ENCODE measurements around the gene UBE3B.

Gene UBE3B

DNA sequence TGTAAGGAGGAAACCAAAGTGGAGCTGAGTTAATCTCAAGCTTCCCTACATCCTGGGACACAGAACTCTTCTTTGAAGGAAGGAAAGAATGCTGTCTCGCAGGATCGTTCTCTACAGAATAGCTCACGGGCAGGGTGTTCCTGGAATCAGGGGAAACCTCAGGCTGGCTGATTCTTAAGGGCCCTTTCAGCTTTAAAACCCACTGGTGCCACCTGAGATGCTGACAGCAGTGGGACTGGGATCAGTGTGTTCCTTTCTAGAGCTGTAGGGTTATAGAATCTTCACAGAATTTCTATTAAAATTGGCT is 47.8 kb downstream of the UBE3B start:
- no peak overlapping the region for H3K4me3 ChIP-seq (ENCODE audit: low read depth, low read length)
- TF ChIP-seq, protein P1, sequence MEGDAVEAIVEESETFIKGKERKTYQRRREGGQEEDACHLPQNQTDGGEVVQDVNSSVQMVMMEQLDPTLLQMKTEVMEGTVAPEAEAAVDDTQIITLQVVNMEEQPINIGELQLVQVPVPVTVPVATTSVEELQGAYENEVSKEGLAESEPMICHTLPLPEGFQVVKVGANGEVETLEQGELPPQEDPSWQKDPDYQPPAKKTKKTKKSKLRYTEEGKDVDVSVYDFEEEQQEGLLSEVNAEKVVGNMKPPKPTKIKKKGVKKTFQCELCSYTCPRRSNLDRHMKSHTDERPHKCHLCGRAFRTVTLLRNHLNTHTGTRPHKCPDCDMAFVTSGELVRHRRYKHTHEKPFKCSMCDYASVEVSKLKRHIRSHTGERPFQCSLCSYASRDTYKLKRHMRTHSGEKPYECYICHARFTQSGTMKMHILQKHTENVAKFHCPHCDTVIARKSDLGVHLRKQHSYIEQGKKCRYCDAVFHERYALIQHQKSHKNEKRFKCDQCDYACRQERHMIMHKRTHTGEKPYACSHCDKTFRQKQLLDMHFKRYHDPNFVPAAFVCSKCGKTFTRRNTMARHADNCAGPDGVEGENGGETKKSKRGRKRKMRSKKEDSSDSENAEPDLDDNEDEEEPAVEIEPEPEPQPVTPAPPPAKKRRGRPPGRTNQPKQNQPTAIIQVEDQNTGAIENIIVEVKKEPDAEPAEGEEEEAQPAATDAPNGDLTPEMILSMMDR (IDR thresholded peaks at IDR 0.05; ENCODE audit: borderline replicate concordance, insufficient read depth, low read depth, low read length) = no peak

DNA sequence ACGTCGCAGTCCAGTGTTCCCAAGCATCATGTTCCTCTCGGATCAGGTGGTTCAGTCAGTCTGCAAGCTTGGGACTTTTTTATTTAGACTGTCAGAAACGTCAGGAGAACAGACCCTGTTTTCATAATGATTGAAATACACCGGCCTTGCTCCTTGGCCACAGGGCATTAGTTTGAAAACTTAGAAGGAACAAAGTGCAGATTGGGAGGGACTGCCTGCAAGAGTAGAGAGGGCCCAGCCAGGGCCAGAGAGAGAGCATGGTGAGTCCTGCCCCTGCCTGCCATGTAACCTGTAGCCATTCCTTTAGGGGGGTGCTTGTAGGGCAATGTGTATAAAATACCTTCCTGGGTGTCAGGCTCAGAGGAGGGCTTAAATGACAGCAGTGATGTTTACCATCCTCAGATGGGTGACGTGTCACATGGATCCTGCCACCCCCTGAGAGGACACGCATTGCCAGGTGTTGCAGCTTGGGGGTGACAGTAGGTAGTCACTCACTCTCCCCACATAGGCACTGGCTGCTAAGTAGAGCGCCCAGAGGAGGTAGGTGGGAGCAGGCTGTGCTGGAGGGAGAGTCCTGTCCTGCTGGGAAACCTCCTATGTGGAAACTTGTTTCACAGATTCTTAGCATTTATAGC is 50.2 kb downstream of the UBE3B start:
- no peak overlapping the region for H3K4me3 ChIP-seq (ENCODE audit: low read depth, low read length)
- TF ChIP-seq, protein P1 (IDR thresholded peaks at IDR 0.05; ENCODE audit: borderline replicate concordance, insufficient read depth, low read depth, low read length) = no peak

DNA sequence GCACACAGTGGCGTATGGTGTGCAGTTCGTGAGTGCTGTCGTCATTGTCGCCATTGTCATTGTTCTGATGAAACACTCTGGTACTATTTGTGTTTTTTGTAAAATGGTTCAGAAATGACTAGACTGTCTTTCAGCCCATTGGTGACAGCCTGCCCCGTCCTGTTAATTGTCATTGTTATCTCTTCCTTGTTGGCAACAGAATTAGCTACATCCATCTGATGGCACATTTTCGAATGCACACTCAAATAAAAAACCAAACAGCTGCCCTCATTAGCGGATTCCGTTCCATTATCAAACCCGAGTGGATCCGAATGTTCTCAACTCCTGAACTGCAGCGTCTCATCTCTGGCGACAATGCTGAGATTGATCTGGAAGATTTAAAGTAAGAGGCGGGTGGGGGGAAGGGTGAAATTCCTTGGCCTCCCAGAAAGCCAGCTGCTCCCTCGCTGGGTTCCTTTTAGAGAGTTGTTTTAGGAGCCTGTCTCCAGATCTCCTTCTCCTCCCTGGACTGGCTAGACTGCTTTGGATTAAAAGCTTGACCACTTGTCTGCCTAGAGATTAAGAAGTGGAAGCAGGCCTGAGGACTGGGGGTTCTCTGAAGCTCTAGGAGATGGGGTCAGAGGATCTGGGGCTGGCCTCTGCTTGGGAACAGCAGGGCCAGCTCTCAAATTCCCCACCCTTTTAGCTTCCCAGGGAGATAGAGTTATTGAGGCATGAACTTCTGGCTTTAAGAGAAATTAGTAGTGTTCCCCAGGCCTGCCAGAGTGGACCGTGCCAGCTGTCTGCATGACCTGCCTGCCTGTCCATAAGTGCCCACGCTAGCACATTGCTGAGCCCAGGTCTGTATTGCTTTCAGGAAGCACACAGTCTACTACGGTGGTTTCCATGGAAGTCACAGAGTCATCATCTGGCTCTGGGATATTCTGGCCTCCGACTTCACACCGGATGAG is 52.5 kb downstream of the UBE3B start:
- no peak overlapping the region for H3K4me3 ChIP-seq (ENCODE audit: low read depth, low read length)
- TF ChIP-seq, protein P1 (IDR thresholded peaks at IDR 0.05; ENCODE audit: borderline replicate concordance, insufficient read depth, low read depth, low read length) = no peak

DNA sequence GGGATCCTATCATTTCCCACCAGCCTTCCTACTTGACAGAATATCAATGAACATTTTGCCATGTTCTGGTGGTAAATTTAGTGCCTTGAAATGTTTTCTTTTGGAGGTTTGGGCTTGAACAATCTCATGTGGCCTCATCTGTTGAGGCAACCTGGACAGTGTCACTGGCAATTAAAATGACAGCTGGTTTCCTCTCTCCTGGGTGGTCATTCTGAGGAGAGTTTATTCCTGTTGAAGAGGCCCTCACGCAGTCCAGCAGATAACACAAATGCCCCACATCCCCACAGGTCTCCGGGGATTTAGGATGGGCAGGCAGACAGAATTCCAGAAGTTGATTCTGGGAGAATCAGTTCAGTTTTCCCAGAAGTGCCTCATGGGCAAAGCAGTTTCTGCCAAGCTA is 54.0 kb downstream of the UBE3B start:
- TF ChIP-seq, protein P1 (IDR thresholded peaks at IDR 0.05; ENCODE audit: borderline replicate concordance, insufficient read depth, low read depth, low read length) = no peak
- no peak overlapping the region for H3K4me3 ChIP-seq (ENCODE audit: low read depth, low read length)

DNA sequence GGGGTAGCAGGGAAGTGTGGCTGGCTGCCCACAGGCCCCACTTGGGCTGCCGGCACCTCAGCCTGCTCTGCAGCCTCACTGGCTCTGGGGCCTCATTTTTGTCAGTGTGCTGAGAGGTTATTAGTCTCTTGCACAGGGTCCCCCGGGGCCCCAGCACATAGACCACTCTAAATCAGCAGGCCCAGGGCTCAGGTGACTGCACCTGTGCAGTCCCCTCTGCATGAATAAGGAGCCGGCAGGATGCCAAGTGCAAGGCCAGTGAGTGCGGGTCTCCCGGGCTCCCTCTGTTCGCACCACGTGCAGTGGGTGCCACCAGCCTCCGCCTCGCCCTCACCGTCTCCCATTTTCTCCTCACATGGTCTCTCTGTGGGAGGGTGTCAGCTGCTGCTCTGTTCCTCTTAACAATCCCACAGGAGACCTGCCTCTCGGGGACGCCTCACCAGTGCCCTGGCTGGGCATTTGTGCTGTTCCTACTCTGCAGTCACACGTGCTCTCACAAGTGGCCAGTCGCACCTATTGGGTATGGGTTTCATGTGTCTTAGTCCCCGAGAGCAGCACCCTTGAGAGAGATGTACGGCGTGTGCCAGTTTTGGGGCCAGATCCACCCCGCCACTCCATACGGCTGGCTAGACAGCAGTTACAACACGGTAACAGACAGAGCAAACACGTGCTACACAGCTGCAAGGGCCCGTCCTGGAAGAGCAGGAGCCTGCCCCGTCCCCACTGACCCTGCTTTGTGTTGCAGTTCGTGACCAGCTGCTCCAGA is 55.5 kb downstream of the UBE3B start:
- H3K4me3 ChIP-seq (ENCODE audit: low read depth, low read length) = no peak overlapping the region
- TF ChIP-seq, protein P1 (IDR thresholded peaks at IDR 0.05; ENCODE audit: borderline replicate concordance, insufficient read depth, low read depth, low read length) = no peak

DNA sequence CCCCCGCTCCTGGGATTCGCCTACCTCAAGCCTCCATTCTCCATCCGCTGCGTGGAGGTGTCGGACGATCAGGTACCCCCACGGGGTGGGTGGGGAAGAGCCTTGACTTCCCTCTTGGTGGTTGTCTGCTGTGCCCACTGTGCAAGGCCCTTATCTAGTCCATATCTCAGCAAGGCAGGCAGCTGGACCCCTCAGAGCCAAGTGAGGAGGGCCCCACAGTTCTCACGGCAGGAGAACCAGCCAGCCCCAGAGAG is 56.0 kb downstream of the UBE3B start:
- TF ChIP-seq, protein P1 (IDR thresholded peaks at IDR 0.05; ENCODE audit: borderline replicate concordance, insufficient read depth, low read depth, low read length) = no peak
- H3K4me3 ChIP-seq (ENCODE audit: low read depth, low read length) = no peak overlapping the region

Data from GM12875 (cell line).